Ishikawa (cell line): ENCODE measurements around the gene SREBF1.

ENCODE experiments used
- CEBPB ChIP-seq: IDR thresholded peaks from 2 replicates; pipeline ENCODE4 v1.6.1; 2012
- CREB1 ChIP-seq: IDR thresholded peaks from 2 replicates; pipeline ENCODE4 v1.6.1; 2012; ENCODE audit warnings: low read depth
- EGR1 ChIP-seq: IDR thresholded peaks from 2 replicates; pipeline ENCODE4 v1.6.1; 2012
- EP300 ChIP-seq: IDR thresholded peaks from 2 replicates; pipeline ENCODE4 v1.6.1; 2012; ENCODE audit warnings: borderline replicate concordance
- FOXM1 ChIP-seq: IDR thresholded peaks from 2 replicates; pipeline ENCODE4 v1.6.1; 2012; ENCODE audit warnings: low read depth, borderline replicate concordance
- MAX ChIP-seq: IDR thresholded peaks from 2 replicates; pipeline ENCODE4 v1.6.1; 2012
- NFIC ChIP-seq: IDR thresholded peaks from 2 replicates; pipeline ENCODE4 v1.6.1; 2012
- RAD21 ChIP-seq: IDR thresholded peaks from 2 replicates; pipeline ENCODE4 v1.6.1; 2012; ENCODE audit warnings: low read depth
- TAF1 ChIP-seq: IDR thresholded peaks from 2 replicates; pipeline ENCODE4 v1.6.1; 2012; ENCODE audit warnings: low read depth, mild to moderate bottlenecking
- TCF12 ChIP-seq: IDR thresholded peaks from 2 replicates; pipeline ENCODE4 v1.6.1; 2012; ENCODE audit warnings: low read depth
- TEAD4 ChIP-seq: IDR thresholded peaks from 2 replicates; pipeline ENCODE4 v1.6.1; 2012
- USF1 ChIP-seq: IDR thresholded peaks from 2 replicates; pipeline ENCODE4 v1.6.1; 2012
- YY1 ChIP-seq: IDR thresholded peaks from 2 replicates; pipeline ENCODE4 v1.6.1; 2012; ENCODE audit warnings: low read depth
- ZBTB7A ChIP-seq: IDR thresholded peaks from 2 replicates; pipeline ENCODE4 v1.6.1; 2012; ENCODE audit warnings: low read depth
- TF ChIP-seq, protein P1 (sequence below): IDR thresholded peaks from 2 replicates; pipeline ENCODE4 v1.6.1; 2012; ENCODE audit warnings: low read depth, mild to moderate bottlenecking

Gene SREBF1

DNA sequence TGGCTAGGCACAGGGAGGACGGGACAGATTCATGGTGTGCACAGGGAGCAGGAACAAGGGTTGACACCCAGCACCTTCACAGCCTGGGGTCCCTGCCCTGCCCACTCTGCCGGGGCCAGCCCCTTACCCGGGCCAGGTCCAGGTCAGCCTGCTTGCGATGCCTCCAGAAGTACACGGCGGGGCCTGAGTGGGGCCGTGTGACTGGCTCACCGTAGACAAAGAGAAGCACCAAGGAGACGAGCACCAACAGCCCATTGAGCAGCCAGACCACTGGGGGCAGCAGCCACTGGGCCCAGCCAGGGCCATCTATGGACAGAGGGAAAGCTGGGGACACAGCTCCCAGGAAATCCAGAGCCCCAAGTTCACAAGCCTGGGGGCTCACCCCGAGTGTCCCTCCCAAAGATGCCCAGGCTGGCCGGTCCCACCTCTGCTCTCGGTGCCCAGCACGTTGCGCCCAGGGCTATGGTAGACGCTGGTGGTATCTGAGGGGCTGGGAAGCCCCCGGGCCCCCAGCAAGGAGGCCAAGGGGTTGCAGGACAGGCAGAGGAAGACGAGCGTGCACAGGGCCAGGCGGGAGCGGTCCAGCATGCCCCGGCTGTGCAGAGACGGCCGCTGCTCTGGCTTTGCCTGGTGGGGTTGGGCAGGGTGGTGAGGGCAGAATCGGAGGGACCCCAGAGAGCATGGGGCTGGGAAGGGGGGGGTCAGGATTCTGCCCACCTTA lies 19.8 kb downstream of the SREBF1 start:
- TF ChIP-seq MAX (no peak), USF1 (no peak), TEAD4 (no peak), FOXM1 (no peak), ZBTB7A (no peak), EP300 (no peak), YY1 (no peak), RAD21 (no peak), TCF12 (no peak), EGR1 (no peak), CEBPB (no peak), NFIC (no peak), TAF1 (no peak), CREB1 (no peak)
- TF ChIP-seq, protein P1, sequence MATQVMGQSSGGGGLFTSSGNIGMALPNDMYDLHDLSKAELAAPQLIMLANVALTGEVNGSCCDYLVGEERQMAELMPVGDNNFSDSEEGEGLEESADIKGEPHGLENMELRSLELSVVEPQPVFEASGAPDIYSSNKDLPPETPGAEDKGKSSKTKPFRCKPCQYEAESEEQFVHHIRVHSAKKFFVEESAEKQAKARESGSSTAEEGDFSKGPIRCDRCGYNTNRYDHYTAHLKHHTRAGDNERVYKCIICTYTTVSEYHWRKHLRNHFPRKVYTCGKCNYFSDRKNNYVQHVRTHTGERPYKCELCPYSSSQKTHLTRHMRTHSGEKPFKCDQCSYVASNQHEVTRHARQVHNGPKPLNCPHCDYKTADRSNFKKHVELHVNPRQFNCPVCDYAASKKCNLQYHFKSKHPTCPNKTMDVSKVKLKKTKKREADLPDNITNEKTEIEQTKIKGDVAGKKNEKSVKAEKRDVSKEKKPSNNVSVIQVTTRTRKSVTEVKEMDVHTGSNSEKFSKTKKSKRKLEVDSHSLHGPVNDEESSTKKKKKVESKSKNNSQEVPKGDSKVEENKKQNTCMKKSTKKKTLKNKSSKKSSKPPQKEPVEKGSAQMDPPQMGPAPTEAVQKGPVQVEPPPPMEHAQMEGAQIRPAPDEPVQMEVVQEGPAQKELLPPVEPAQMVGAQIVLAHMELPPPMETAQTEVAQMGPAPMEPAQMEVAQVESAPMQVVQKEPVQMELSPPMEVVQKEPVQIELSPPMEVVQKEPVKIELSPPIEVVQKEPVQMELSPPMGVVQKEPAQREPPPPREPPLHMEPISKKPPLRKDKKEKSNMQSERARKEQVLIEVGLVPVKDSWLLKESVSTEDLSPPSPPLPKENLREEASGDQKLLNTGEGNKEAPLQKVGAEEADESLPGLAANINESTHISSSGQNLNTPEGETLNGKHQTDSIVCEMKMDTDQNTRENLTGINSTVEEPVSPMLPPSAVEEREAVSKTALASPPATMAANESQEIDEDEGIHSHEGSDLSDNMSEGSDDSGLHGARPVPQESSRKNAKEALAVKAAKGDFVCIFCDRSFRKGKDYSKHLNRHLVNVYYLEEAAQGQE: no peak

- TF ChIP-seq TEAD4: no peak
- TF ChIP-seq YY1: no peak
- no peak for TF ChIP-seq EGR1
- TF ChIP-seq ZBTB7A: no peak
- TF ChIP-seq TAF1: no peak
- TF ChIP-seq EP300: no peak
- TF ChIP-seq MAX: no peak
- TF ChIP-seq, protein P1: no peak
- no peak for TF ChIP-seq CEBPB
Measured at GRCh38 chr17:17816240-17816814, 20.5 kb downstream of the SREBF1 start.

DNA sequence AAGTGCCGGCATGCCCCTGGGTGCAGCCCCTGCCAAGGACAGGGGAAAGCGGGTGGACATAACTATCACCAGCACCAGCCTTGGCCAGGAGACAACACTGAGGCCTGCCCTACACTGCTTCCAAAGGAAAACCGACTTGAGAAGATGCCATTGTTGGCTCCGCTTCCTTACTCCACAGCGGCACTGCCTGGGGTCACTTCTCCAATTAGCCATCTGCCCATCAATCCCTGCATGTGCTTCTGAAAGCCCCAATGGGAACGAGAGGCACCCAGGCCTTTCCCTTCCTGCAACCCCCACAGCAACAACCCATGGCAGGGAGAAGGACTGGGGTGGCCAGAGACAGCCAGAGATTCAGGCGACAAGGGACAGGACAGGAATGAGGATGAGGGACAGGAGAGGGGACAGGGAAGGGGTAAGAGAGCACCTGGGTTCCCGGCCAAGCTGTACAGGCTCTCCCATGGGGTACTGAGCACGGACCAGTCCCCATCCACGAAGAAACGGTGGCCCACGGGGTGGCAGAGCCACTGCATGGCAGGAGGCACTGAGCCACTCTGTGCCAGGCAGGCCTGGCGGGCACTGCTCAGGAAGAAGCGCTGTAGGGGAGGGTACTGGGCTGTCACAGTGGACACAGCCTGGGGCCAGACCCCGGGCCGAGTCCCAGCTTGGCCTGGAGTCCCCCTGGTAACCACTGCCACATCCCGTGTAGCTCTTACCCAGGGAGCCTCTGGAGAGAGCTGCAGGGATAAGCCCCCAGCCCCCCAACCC lies 21.2 kb downstream of the SREBF1 start:
- TF ChIP-seq CREB1 (no peak), YY1 (no peak), TCF12 (no peak), TAF1 (no peak), EP300 (no peak), TEAD4 (no peak), FOXM1 (no peak), EGR1 (no peak), RAD21 (no peak), NFIC (no peak)
- TF ChIP-seq, protein P1: no peak

- TF ChIP-seq CEBPB (no peak), EGR1 (no peak), TCF12 (no peak), YY1 (no peak), RAD21 (no peak), TEAD4 (no peak)
Measured at GRCh38 chr17:17815062-17815406, 21.8 kb downstream of the SREBF1 start.
